HCT116 (cell line): ENCODE measurements around the gene ZNF577. TPM values are rescaled to one million over a fixed set of nuclear protein-coding genes. Genes with fewer than 3 reads are reported as not detected.

Experiments used
- ATAC-seq: fragments of 200-7000 bp; cut with Tn5 transposase; 2 replicates; pipeline ENCODE4 v1.9.1; 2020; ENCODE audit warnings: mild to moderate bottlenecking, moderate library complexity
- Bru-seq: library from RNA; stranded (reverse); fragments of 400-500 nt; gene quantifications from one replicate; lab custom pipeline; 2021; lab: Mats Ljungman, UMichigan
- BruChase-seq, 2 experiments: library from RNA; stranded (reverse); fragments of 400-500 nt; gene quantifications; one replicate each; lab custom pipeline; 2021; lab: Mats Ljungman, UMichigan
- BruUV-seq: library from RNA; stranded (reverse); fragments of 400-500 nt; replicated peaks from 2 replicates; lab custom pipeline; 2021; lab: Mats Ljungman, UMichigan
- CTCF ChIA-PET: fragments of 300-600 bp; sonication (Branson Sonifier 250); formaldehyde crosslinking; loops from one replicate; lab custom pipeline; 2021; ENCODE audit warnings: antibody characterized with exemption; lab: Charles Lee
- POLR2A ChIA-PET: fragments of 300-600, 350-600 bp; sonication (Branson Sonifier 250); formaldehyde crosslinking; loops from one replicate; lab custom pipeline; 2021; ENCODE audit warnings: antibody characterized with exemption; lab: Charles Lee
- RAD21 ChIA-PET, 2 experiments: fragments of 300-600 bp; sonication (Branson Sonifier 250); formaldehyde crosslinking; loops; one replicate each; lab custom pipeline; 2023; ENCODE audit warnings: low total read pairs in 2 of 2; ENCODE audit not compliant: uncharacterized antibody in 2 of 2, unreplicated experiment in 2 of 2, low non-redundant PET in 1 of 2; lab: Charles Lee
- DNase-seq: peaks from one replicate; pipeline ENCODE4 v3.0.0-alpha.2; 2010; ENCODE audit warnings: low read depth, low spot score
- H2AFZ ChIP-seq: fragments of 200-600 bp; shearing (Covaris generic), sonication (generic); 2 replicates; pipeline ENCODE4 v1.6.1; 2017; ENCODE audit warnings: low read depth, mixed run types, mixed read lengths, antibody characterized with exemption, low read length; ENCODE audit not compliant: poor library complexity, severe bottlenecking
- H3K27ac ChIP-seq: 2 replicates; pipeline ENCODE4 v1.5.1; 2012; ENCODE audit warnings: low read depth, low read length
- H3K27me3 ChIP-seq: fragments of 200-600 bp; sonication (generic); 2 replicates; pipeline ENCODE4 v1.6.1; 2016; ENCODE audit warnings: mixed run types, low read length, mixed read lengths; ENCODE audit not compliant: insufficient read depth
- H3K36me3 ChIP-seq, 2 experiments: fragments of 200-500 bp in 1 of 2; fragments of 200-600 bp in 1 of 2; sonication (Bioruptor generic) in 1 of 2; sonication (generic) in 1 of 2; 2 replicates each; pipeline versions ENCODE4 v1.5.1 to v1.6.1; 2014 to 2016; ENCODE audit warnings: low read length in 2 of 2, inconsistent platforms in 1 of 2, mixed read lengths in 1 of 2, mixed run types in 1 of 2; ENCODE audit not compliant: insufficient read depth in 2 of 2, control insufficient read depth in 1 of 2
- H3K4me1 ChIP-seq, 2 experiments: fragments of 200-600 bp in 1 of 2; sonication (generic) in 1 of 2; 2 replicates each; pipeline versions ENCODE4 v1.5.1 to v1.6.1; 2012 to 2017; ENCODE audit warnings: low read length in 2 of 2, inconsistent platforms in 1 of 2, mild to moderate bottlenecking in 1 of 2, mixed read lengths in 1 of 2, mixed run types in 1 of 2, moderate library complexity in 1 of 2; ENCODE audit not compliant: insufficient read depth in 2 of 2, control insufficient read depth in 1 of 2
- H3K4me2 ChIP-seq: fragments of 200-600 bp; sonication (generic); 2 replicates; pipeline ENCODE4 v1.6.1; 2017; ENCODE audit warnings: mixed run types, low read length, mixed read lengths
- H3K4me3 ChIP-seq, 2 experiments: fragments of 200-600 bp in 1 of 2; sonication (generic) in 1 of 2; replicated peaks in 1 of 2; 2 replicates each; pipeline ENCODE4 v1.5.1; 2011 to 2016; ENCODE audit warnings: low read length in 2 of 2, control low read depth in 1 of 2, low read depth in 1 of 2, mild to moderate bottlenecking in 1 of 2, mixed read lengths in 1 of 2, mixed run types in 1 of 2
- H3K79me2 ChIP-seq: fragments of 200-600 bp; sonication (generic); 2 replicates; pipeline ENCODE4 v1.6.1; 2017; ENCODE audit warnings: mild to moderate bottlenecking, mixed run types, low read length, moderate library complexity, mixed read lengths; ENCODE audit not compliant: insufficient read depth
- H3K9ac ChIP-seq: fragments of 200-600 bp; sonication (generic); 2 replicates; pipeline ENCODE4 v1.6.1; 2016; ENCODE audit warnings: low read length, mixed read lengths
- H3K9me2 ChIP-seq: fragments of 200-600 bp; sonication (generic), shearing (Covaris generic); 2 replicates; pipeline ENCODE4 v1.6.1; 2017; ENCODE audit warnings: mixed run types, mild to moderate bottlenecking, moderate library complexity; ENCODE audit not compliant: insufficient read depth
- H3K9me3 ChIP-seq, 2 experiments: fragments of 200-500 bp in 1 of 2; fragments of 200-600 bp in 1 of 2; sonication (Bioruptor generic) in 1 of 2; sonication (generic) in 1 of 2; 2 replicates each; pipeline ENCODE4 v1.6.1; 2014 to 2017; ENCODE audit warnings: low read length in 2 of 2, mixed read lengths in 2 of 2, inconsistent platforms in 1 of 2, low read depth in 1 of 2, mild to moderate bottlenecking in 1 of 2, mixed run types in 1 of 2, moderate library complexity in 1 of 2; ENCODE audit not compliant: control insufficient read depth in 1 of 2, insufficient read depth in 1 of 2
- H4K20me1 ChIP-seq: fragments of 200-600 bp; sonication (generic), shearing (Covaris generic); 2 replicates; pipeline ENCODE4 v1.6.1; 2017; ENCODE audit warnings: mixed run types, mild to moderate bottlenecking, moderate library complexity; ENCODE audit not compliant: insufficient read depth
- CBX3 ChIP-seq: IDR thresholded peaks from 2 replicates; pipeline ENCODE4 v1.6.1; 2012; ENCODE audit warnings: low read depth
- POLR2A ChIP-seq: IDR thresholded peaks from 2 replicates; pipeline ENCODE4 v1.7.0; 2011; ENCODE audit warnings: borderline replicate concordance; ENCODE audit not compliant: insufficient read depth, insufficient read length; ENCODE audit errors: extremely low read depth
- intact Hi-C: fragments of 100-400 bp; cut with micrococcal nuclease; formaldehyde crosslinking; loops from 2 replicates; pipeline ENCODE4 v1.10.0; 2022
- long read RNA-seq: library from polyadenylated mRNA; unstranded; transcript quantifications from one replicate; pipeline ENCODE4 v2.0.0, GENCODE V29; 2021; ENCODE audit not compliant: unreplicated experiment
- polyA plus RNA-seq: library from polyadenylated mRNA; unstranded; fragments of >200 nt; gene quantifications from 2 replicates; pipeline ENCODE4 v1.2.1, GENCODE V29; 2012; ENCODE audit warnings: missing spikeins
- total RNA-seq: library from RNA; stranded (reverse); gene quantifications from one replicate; pipeline ENCODE4 v1.2.1, GENCODE V29; 2021; ENCODE audit not compliant: unreplicated experiment
- TF ChIP-seq, protein P1 (sequence below): IDR thresholded peaks from 2 replicates; pipeline ENCODE4 v1.6.1; 2012
- TF ChIP-seq, protein P2 (sequence below), 3 experiments: fragments of 200-600 bp in 1 of 3; sonication (generic) in 1 of 3; IDR thresholded peaks in 2 of 3; conservative IDR thresholded peaks in 1 of 3; 2 replicates each; pipeline ENCODE4 v1.5.1; 2012 to 2017; ENCODE audit warnings: low read depth in 2 of 3, low read length in 2 of 3, antibody characterized with exemption in 1 of 3, borderline replicate concordance in 1 of 3, control low read depth in 1 of 3, mild to moderate bottlenecking in 1 of 3, mixed read lengths in 1 of 3, mixed run types in 1 of 3, moderate library complexity in 1 of 3; ENCODE audit not compliant: insufficient read depth in 1 of 3
- TF ChIP-seq, protein P3 (sequence below): IDR thresholded peaks from 2 replicates; pipeline ENCODE4 v1.6.1; 2011; ENCODE audit warnings: mild to moderate bottlenecking, low read length, moderate library complexity; ENCODE audit not compliant: insufficient replicate concordance; ENCODE audit errors: extremely low read depth

ZNF577 gene
- total RNA-seq, result 5.8 TPM
- polyA plus RNA-seq, result 1.7 and 2.9 TPM in 2 replicates
- percentile 67 among the genes with signal in this experiment for Bru-seq, nascent RNA
- BruChase-seq, experiment 1, labeled RNA remaining after a 6-hour chase, result percentile 68 among the genes with signal in this experiment
- percentile 78 among the genes with signal in this experiment for BruChase-seq, experiment 2, labeled RNA remaining after a 2-hour chase
- long read RNA-seq, partial matches to known transcripts, result 1 of 8 reads
- long read RNA-seq, other reads (novel, unspliced or antisense), result 7 of 8 reads

DNA sequence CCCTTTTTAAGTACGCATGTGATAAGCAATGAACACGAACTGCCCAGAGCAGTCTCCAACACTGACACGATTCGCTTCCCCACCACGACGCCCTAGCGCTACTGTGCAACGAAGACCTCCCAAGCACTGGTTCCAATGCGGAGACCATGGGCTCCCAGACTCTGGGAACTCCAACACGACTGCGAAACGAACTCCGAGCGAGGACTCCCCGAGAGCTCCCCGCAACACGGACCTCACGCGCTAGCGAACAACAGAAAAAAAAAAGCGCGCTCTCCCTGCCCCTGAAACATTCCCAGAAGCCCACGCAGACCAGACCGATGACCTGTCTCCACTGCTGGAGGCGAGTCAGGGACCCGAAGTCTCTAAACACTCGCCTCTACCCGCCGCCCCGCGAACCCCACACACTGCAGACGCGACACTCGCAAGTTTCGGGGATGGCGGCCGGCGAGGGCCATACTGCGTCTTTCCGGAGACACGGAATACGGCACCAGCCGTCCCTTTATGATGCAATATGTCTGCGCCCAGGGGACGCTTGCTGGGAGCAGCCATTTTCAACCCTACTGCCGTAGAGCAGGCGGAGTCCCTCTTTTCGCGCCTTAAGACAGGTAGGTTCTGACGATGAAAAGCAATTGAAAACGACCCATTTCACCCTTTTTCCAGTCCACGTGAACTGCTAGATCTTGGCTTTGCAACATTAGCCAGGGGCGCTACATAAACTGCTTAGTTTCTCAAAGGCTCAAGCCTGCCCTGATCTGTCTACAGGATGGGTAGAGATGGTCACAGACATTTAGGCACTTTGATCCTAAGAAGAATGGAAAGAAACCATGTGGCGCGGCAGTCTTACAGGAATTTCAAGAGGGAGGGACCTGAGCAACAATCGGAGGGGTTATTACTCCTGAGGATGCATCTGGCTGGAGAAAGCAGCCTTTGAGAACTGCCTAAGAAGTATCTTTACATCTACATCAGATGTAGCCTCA is at the start of gene ZNF577:
Gene ZNF577, minus strand, starts transcription at position 430 of the 977 bp plus-strand sequence. CDS start 7,569 bp downstream, outside the sequence.
- BruUV-seq, result no TSS peak
- peaks cover 17 to 39% of the 10 kb centered on the region in 2 experiments for H3K36me3 ChIP-seq
- no peak within 1 kb of the TSS for H3K27ac ChIP-seq
- POLR2A ChIA-PET, result no interaction called here
- H3K27me3 ChIP-seq, result no peaks in the 10 kb centered on the region
- no peak for DNase-seq
- CTCF ChIA-PET, result interaction anchor here (0.6 kb wide), 1 partner anchor 1965 kb away, joined by 3 read pairs; no protein-coding TSS in a partner anchor
- ATAC-seq, result no peak
- H3K9me2 ChIP-seq, result no peaks in the 10 kb centered on the region
- H3K9me3 ChIP-seq, result peaks cover 45 to 56% of the 10 kb centered on the region in 2 experiments
- H4K20me1 ChIP-seq, result no peaks in the 10 kb centered on the region
- RAD21 ChIA-PET, result no interaction called here
- H3K9ac ChIP-seq, result no peak within 1 kb of the TSS
- no peak within 1 kb of the TSS for H3K4me2 ChIP-seq
- no peak within 1 kb of the TSS for H3K4me3 ChIP-seq
- intact Hi-C loops, result no loop called here
- H3K79me2 ChIP-seq, result no peaks in the 10 kb centered on the region; the same call in 1 of the 2 replicates
- TF ChIP-seq, protein P1, sequence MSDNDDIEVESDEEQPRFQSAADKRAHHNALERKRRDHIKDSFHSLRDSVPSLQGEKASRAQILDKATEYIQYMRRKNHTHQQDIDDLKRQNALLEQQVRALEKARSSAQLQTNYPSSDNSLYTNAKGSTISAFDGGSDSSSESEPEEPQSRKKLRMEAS, result no peak
- no peak for TF ChIP-seq POLR2A
- no peak for TF ChIP-seq CBX3
- TF ChIP-seq, protein P2, sequence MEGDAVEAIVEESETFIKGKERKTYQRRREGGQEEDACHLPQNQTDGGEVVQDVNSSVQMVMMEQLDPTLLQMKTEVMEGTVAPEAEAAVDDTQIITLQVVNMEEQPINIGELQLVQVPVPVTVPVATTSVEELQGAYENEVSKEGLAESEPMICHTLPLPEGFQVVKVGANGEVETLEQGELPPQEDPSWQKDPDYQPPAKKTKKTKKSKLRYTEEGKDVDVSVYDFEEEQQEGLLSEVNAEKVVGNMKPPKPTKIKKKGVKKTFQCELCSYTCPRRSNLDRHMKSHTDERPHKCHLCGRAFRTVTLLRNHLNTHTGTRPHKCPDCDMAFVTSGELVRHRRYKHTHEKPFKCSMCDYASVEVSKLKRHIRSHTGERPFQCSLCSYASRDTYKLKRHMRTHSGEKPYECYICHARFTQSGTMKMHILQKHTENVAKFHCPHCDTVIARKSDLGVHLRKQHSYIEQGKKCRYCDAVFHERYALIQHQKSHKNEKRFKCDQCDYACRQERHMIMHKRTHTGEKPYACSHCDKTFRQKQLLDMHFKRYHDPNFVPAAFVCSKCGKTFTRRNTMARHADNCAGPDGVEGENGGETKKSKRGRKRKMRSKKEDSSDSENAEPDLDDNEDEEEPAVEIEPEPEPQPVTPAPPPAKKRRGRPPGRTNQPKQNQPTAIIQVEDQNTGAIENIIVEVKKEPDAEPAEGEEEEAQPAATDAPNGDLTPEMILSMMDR (IDR thresholded peaks at IDR 0.05 in 2 of 3, conservative IDR thresholded peaks at IDR 0.05 in 1 of 3; ENCODE audit: borderline replicate concordance in 1 of 3, insufficient read depth in 1 of 3, low read depth in 2 of 3, low read length in 2 of 3), result no peak
- TF ChIP-seq, protein P3, sequence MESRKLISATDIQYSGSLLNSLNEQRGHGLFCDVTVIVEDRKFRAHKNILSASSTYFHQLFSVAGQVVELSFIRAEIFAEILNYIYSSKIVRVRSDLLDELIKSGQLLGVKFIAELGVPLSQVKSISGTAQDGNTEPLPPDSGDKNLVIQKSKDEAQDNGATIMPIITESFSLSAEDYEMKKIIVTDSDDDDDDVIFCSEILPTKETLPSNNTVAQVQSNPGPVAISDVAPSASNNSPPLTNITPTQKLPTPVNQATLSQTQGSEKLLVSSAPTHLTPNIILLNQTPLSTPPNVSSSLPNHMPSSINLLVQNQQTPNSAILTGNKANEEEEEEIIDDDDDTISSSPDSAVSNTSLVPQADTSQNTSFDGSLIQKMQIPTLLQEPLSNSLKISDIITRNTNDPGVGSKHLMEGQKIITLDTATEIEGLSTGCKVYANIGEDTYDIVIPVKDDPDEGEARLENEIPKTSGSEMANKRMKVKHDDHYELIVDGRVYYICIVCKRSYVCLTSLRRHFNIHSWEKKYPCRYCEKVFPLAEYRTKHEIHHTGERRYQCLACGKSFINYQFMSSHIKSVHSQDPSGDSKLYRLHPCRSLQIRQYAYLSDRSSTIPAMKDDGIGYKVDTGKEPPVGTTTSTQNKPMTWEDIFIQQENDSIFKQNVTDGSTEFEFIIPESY, result no peak
- H2AFZ ChIP-seq, result no peak within 1 kb of the TSS
- H3K4me1 ChIP-seq, result no peaks in the 10 kb centered on the region
